Kidney epithelial cell (primary cell): Measurements from ENCODE around the gene IQSEC3. TPM values are rescaled to one million over a fixed set of nuclear protein-coding genes. Genes with fewer than 3 reads are reported as not detected.

Source experiments
- DNase-seq: peaks from one replicate; pipeline ENCODE4 v3.0.0-alpha.2; 2010; ENCODE audit warnings: low read depth
- H3K27me3 ChIP-seq: 2 replicates; pipeline ENCODE4 v1.6.0; 2011; ENCODE audit warnings: low read length; ENCODE audit not compliant: control insufficient read depth, insufficient read depth
- H3K36me3 ChIP-seq: 2 replicates; pipeline ENCODE4 v1.5.1; 2011; ENCODE audit warnings: low read length; ENCODE audit not compliant: control insufficient read depth, insufficient read depth
- H3K4me3 ChIP-seq: 2 replicates; pipeline ENCODE4 v1.5.1; 2011; ENCODE audit warnings: low read depth, mild to moderate bottlenecking, control low read depth, low read length
- CTCF ChIP-seq: IDR thresholded peaks from 2 replicates; pipeline ENCODE4 v1.5.1; 2011; ENCODE audit warnings: mild to moderate bottlenecking, moderate library complexity, low read length, control low read depth, inconsistent platforms; ENCODE audit not compliant: insufficient read depth, poor library complexity, severe bottlenecking
- total RNA-seq: library from RNA; depleted of rRNA; stranded (reverse); fragments of >200 nt; gene quantifications from 2 replicates; pipeline ENCODE4 v1.2.3, GENCODE V29; 2015

Gene IQSEC3
- total RNA-seq, 1 donor from 2014 or later: 1.0 TPM

- no peak overlapping the region for H3K4me3 ChIP-seq
- H3K27me3 ChIP-seq: peaks cover 26% of the 10 kb centered on the region
- DNase-seq: no peak
- H3K36me3 ChIP-seq: no peaks in the 10 kb centered on the region
- TF ChIP-seq CTCF: no peak
These were observed 48.2 kb downstream of the IQSEC3 start for GRCh38 chr12:114626-115211.

- no peak for DNase-seq
- TF ChIP-seq CTCF: no peak
- H3K4me3 ChIP-seq: no peak overlapping the region
- H3K36me3 ChIP-seq: no peaks in the 10 kb centered on the region
- H3K27me3 ChIP-seq: peaks cover 26% of the 10 kb centered on the region
These were observed 49.0 kb downstream of the IQSEC3 start for GRCh38 chr12:115518-115917.

GRCh38 chr12:115960-116915, 49.7 kb downstream of the IQSEC3 start:
- Histone ChIP-seq H3K27me3 (peaks cover 28% of the 10 kb centered on the region), H3K36me3 (no peaks in the 10 kb centered on the region), H3K4me3 (no peak overlapping the region)
- no peak for DNase-seq
- no peak for TF ChIP-seq CTCF

GRCh38 chr12:117311-117710, 50.7 kb downstream of the IQSEC3 start:
- peaks cover 21% of the 10 kb centered on the region for H3K27me3 ChIP-seq
- DNase-seq: no peak
- no peaks in the 10 kb centered on the region for H3K36me3 ChIP-seq
- H3K4me3 ChIP-seq: no peak overlapping the region
- TF ChIP-seq CTCF: no peak

GRCh38 chr12:117816-118345, 51.3 kb downstream of the IQSEC3 start:
- no peaks in the 10 kb centered on the region for H3K36me3 ChIP-seq
- H3K27me3 ChIP-seq: peaks cover 19% of the 10 kb centered on the region
- H3K4me3 ChIP-seq: no peak overlapping the region
- no peak for DNase-seq
- TF ChIP-seq CTCF: no peak
